Activated CD4-positive, CD25-positive, alpha-beta regulatory T cell treated with anti-CD3 and anti-CD28 coated beads, Interleukin-2, amount 50 U/mL, for 24 hours (primary cell): ENCODE data around the gene MPZL1.

ENCODE experiments used
- ATAC-seq, 2 donors: fragments of 150-1000 bp; cut with Tn5 transposase; one replicate each; pipeline ENCODE4 v1.10.0; 2021; ENCODE audit warnings: mild to moderate bottlenecking in 1 of 2, moderate library complexity in 1 of 2

MPZL1 gene

GRCh38 chr1:167721617-167722151, at the start of gene MPZL1:
TSS of gene MPZL1 (plus strand) at chr1:167721982. CDS start at chr1:167722152, 170 bp downstream.
- peak; percentile 99 for ATAC-seq

GRCh38 chr1:167672831-167673230, 49.0 kb upstream of the MPZL1 start:
- ATAC-seq, result no peak

DNA sequence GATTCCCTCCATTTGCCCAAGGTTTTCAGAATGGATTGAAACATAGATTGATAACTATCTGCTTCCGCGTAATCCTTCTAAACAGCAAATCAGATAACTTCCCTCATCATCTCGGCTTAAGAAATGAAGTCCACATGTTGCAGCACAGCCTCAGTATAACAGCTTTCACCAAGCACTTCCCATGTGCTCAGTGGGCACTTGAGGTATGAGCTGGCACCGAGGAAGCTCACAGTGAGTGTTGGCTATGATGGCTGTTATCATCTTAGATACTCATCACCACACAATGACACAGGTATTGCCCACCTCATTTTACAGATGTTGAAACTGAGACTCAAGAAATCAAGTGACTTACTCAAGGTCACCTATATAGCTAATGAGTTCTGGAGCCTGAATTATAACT, 48.5 kb upstream of the MPZL1 start:
- peak; percentile 82 for ATAC-seq

GRCh38 chr1:167674156-167674555, 47.6 kb upstream of the MPZL1 start:
- ATAC-seq, result no peak

GRCh38 chr1:167675440-167675839, 46.3 kb upstream of the MPZL1 start:
- no peak for ATAC-seq

DNA sequence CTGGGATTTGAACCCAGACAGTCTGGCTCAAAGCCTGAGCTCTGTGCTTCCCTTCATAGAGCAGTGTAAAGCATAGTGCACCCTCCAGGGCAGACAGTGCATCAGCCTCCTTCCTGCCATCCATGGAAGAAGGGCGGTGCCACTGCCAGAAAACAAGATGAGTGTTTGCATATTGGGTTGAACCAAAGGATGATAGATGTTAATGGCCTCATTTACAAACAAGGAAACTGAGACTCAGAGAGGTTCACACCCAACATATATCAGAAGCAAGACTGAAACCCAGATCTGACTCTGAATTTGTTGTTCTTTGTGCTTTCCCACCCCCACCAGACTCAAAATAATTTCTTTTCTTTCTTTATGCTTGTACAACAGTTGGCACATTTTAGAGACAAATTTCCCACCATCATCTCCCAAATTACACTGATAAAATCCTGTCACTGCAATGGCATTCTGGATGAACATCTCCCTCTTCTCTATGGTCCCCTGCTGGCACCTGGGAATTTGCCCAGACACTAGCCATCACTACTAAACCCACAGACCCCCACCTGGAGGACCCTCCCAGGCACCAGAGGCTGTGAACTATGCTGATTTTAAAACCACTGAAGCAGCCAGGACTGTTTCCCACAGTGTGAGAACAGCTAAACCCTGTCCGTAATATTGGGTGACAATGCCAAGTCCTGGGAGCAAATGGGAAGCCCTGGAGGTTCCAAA, 45.4 kb upstream of the MPZL1 start:
- peak in 1 of 2 donors; percentile 39 for ATAC-seq

GRCh38 chr1:167676916-167677848, 44.6 kb upstream of the MPZL1 start:
- peak in 1 of 2 donors; percentile 22 for ATAC-seq

GRCh38 chr1:167678422-167678821, 43.4 kb upstream of the MPZL1 start:
- ATAC-seq, result no peak

DNA sequence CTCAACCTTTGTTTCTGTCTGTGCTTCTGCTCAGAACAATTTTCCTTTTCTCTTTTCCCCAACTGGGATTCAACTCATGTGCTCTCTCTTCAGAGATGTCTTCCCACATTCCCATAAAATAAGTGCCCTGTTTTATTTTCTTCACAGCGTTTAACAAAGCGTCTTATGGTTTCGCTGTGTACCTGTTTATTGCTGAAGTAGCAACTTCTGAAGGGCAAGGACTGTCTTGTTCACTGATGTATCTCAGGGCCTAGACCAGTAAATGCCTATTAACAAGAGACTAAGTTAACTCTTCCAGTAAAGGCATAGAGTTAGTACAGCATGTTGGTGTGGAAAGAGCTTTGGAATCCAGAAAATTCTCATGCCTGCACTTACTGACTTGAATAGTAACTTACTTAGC, 42.9 kb upstream of the MPZL1 start:
- no peak for ATAC-seq

DNA sequence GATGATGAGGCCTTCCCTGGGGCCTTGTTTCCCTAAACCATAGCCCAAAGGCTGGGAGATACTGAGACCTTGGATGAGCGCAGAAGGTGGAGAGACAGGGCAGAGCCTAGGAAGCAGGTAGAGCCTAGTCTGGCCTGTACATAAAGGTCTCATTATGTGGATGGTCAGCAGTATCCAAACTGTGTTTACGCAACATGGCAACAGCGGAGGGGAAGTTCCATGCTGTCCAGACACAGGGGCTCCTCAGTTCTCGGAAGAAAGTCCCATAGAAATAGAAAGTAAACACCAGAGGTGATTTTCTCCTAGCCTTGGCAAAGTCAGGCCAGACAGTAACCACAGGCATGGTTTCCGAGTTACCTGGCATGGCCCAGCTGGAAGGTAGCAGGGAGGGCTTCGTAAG, 42.1 kb upstream of the MPZL1 start:
- no peak for ATAC-seq

GRCh38 chr1:167681024-167681423, 40.8 kb upstream of the MPZL1 start:
- ATAC-seq, result no peak

DNA sequence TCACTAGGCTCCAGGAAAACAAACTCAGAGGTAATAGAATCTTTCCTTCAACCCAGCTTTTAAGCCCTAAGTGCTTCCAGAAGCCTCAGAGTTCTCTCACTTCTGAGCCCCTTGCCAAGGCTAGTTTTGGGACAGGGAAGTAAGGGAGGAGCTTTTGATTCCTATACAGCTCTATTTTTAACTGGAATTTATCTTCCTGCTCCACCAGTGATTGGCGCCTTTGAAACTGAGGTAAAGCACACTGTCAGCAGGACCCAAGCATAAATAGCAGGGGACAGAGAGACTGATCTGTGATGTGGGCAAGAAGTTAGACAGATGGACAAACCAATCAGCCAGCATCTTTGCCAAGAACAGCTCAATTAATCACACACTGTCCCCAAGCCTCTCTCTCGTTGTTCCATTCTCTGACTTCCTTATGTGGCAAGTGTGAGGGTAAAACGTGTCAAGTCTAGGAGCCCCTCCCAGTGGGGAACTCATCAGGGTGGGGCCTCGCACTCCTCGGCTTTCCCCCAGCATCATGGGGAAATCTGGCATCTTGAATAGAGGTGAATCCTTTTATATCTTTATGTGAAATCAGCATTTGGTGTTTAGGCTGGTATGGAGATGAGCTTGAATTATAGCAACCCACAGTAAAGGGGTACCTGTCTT, 40.2 kb upstream of the MPZL1 start:
- ATAC-seq, result no peak

- no peak for ATAC-seq
Measured at GRCh38 chr1:167683226-167683625, 38.6 kb upstream of the MPZL1 start.

DNA sequence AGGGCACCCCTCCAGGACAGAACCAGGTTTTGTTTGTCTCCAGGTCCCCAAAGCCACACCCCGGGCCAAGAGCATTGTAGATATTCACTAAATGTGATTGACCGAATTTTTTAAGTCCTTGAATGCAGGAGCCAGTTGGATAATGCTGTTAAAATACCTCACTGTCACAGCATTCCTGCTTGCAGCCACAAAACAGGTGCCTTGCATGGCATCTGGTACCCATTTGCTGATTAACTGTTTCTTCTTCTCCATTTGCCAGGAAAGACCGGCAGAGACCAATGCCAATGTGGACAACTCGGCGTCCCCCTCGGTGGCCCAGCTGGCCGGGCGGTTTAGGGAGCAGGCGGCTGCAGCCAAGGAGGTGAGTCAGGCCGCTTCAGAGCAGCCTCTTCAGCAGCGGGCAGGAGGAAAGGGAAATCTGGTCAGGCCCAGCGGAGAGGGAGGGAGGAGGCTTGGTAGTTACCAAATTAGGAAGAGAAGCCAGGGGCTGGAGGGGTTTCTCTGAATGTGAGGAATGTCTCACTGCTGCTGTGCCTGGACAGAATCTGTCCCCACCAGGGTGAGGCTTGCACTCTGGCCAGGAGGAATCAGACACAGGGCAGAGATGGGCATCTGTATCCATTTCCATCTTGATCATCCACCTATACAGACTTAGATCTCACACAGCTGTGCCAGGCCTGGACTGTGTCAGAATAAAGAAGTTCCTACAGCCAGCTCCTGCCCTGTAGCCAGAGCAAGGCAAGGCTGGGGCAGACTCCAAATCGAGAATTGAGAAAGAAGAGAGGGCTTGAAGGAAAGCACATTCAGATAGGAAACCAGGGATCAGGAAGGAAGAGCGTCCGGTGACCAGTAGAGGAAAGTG, 37.9 kb upstream of the MPZL1 start:
- no peak for ATAC-seq

- no peak for ATAC-seq
Measured at GRCh38 chr1:167685844-167686243, 35.9 kb upstream of the MPZL1 start.

DNA sequence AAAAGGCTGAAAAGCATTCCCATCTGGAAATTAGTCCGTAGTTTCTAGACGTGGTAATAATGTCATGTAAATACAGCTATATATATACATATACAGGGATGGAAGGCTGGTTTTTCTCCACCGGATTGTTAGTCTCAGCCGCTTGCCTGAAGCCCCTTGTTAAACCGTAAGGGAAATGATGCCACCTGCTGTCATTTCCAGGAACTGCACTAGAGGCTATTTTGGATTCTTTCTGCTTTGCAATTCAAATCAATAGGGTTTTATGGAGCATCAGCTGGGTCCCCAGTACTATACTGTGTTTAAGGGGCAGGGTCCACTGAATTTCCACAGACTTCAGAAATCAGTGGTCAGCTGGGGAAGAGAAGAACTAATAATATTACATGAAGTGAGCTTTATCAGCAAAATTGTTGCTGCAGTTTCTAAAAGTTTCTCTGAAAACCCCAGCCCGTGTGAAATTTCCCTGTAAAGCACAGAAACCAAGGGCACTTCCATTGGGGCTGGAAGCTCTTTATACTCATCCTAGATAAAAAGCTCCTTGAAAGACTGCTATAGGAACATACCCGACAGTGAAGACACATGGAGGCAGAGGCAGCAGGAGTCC, 33.8 kb upstream of the MPZL1 start:
- peak; percentile 63 to 66 for ATAC-seq

DNA sequence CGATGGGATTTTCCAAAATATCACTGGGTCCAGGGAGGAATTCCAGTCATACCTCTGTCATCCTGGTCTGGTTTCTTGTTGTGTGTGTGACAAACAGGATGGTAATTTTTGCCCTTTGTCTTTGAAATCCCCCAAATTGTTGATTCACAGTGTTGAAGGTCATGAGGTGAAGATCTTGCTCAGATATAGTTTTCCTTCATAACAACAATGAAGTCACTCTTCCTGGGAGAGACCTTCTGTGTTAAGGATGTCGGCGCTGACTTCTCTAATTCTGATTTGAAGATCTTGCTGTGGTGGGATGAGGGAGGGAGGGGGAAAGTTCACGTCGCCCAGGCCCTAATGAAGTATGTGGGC, 32.2 kb upstream of the MPZL1 start:
- peak in 1 of 2 donors; percentile 46 for ATAC-seq

DNA sequence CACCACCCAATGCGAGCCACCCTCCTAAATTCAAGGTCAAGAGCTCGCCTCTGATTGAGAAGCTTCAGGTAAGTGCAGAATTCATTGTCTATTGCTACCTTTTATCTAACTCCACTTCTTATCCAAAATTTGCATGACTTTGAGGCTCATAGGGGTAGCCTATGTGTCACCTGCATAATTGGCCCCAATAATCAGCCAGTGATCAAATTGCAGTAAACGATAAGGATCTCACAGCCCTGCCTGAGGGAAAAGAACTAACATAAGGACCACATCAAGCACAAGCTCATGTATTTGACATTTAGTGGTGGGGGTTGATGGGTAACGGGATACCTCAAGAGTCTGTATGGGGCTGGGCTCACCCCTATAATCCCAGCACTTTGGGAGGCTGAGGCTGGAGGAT, 31.7 kb upstream of the MPZL1 start:
- ATAC-seq, result no peak

DNA sequence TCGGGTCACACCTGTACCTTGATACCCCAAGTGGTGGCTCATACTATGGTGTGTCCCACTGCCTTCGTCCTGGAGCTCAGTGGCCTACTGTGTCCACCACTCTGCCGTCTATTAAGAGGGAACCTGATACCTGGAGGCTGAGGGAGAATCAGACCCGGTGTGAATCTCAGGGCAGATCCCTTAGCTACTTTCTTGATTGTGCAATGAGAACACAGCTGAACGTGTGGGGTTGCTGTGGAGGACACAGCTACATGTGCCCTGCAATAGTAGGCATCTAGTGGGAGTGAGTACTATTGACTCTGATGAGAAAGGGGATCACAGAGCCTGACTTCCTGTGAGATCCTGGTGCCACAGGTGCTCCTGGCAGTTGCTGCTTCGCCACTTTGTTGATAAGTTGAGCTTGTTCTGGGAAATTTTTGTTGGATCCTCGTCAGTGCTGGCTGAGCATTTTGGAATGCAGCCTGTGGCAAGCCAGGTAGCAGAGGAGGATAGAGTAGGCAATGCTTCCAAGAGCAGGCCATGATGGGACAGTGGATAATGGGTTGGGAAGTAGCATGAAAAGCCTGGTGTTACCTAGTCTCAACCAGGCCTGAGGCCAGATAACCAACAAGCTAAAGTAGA, 28.2 kb upstream of the MPZL1 start:
- ATAC-seq, result no peak

- no peak for ATAC-seq
Measured at GRCh38 chr1:167694691-167695090, 27.1 kb upstream of the MPZL1 start.

DNA sequence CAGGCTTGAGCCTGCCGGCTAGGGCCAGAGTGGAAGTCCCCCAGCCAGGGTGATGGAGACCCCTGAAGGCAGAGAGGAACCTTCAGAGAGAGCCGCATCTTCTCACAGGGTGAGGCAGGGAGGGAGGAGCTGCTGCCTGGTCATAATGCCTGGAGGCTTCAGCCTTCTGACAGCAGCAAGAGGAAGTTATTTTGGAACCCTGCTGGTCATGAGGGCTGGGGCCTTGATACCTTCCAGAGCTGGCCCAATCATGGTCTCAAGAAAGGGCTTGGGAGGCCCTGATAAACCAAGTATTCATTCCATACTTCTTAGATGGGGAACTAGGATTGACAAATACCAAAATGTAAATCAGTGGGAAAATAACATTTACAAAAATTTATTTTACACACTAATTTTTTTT, 26.6 kb upstream of the MPZL1 start:
- no peak for ATAC-seq
